Stimulated activated memory B cell treated with anti-CD40 and anti-IgM and Interleukin-4, amounts not matched to agents 10 μg/mL and 1 μg/mL and 100 μg/mL, for 72 hours (primary cell): ENCODE results near the gene PATJ.
"Not testable (repeated sequence)": the region's sequence is repeated elsewhere in the genome, so short reads cannot be mapped to it uniquely, and the experiment has no call there.

Experiments
- ATAC-seq: fragments of 150-1000 bp; cut with Tn5 transposase; 2 replicates; pipeline ENCODE4 v1.10.0; 2021
- H3K27ac Mint-ChIP-seq: one replicate; pipeline ENCODE4 v1.8.0; 2022; ENCODE audit warnings: mild to moderate bottlenecking, mixed read lengths
- H3K27me3 Mint-ChIP-seq: one replicate; pipeline ENCODE4 v1.8.0; 2022; ENCODE audit warnings: mixed read lengths
- H3K36me3 Mint-ChIP-seq: one replicate; pipeline ENCODE4 v1.8.0; 2022; ENCODE audit warnings: mixed read lengths
- H3K4me1 Mint-ChIP-seq: one replicate; pipeline ENCODE4 v1.8.0; 2022; ENCODE audit warnings: mixed read lengths
- H3K4me3 Mint-ChIP-seq: one replicate; pipeline ENCODE4 v1.8.0; 2022; ENCODE audit warnings: mild to moderate bottlenecking, moderate library complexity, mixed read lengths
- H3K9me3 Mint-ChIP-seq: one replicate; pipeline ENCODE4 v1.8.0; 2022; ENCODE audit warnings: mixed read lengths

PATJ gene

DNA sequence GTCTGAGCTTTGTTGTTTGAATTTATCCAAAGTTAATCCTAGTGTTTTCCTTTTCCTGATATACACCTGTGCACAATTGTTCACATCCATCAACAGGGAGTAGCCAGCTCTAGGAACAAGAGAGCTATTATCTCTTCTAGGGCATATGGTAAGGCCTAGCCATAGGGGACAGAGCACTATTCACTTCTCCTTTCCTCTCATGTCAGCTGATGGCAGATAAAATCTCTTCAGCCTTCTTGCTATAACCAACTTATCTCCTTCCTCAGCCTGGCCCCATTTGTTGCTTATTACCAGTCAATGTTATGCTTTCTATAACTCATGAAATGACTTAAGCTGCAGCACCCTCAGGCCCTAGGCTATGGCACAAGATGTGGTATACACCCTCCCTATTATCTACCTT lies 38.9 kb downstream of the PATJ start:
- ATAC-seq, result no peak
- Mint-ChIP-seq H3K36me3 (peaks cover 20% of the 10 kb centered on the region), H3K27ac (no peak overlapping the region), H3K27me3 (no peaks in the 10 kb centered on the region), H3K9me3 (no peaks in the 10 kb centered on the region), H3K4me1 (no peaks in the 10 kb centered on the region), H3K4me3 (no peak overlapping the region)

DNA sequence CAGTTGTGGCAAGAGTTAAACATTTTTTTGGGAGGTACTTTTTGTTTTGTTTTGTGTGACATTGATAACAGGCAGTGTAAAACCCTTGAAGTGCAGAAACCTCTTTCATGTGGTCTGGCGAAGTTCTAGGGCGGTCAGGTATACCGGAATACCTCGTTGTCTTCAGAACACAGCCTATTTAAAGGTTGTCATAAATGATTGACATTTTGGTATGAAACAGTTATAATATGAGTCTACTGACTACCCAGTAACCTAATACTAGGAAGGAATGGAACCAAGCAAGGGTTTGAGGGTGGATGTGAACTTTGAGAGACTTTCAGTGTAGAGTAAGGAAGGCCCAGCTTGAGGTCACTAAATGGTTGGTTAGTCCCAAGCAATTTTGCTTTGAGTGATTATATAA lies 40.5 kb downstream of the PATJ start:
- H3K27me3 Mint-ChIP-seq, result no peaks in the 10 kb centered on the region
- H3K4me3 Mint-ChIP-seq, result no peak overlapping the region
- no peaks in the 10 kb centered on the region for H3K9me3 Mint-ChIP-seq
- ATAC-seq, result no peak
- H3K36me3 Mint-ChIP-seq, result peaks cover 33% of the 10 kb centered on the region
- no peaks in the 10 kb centered on the region for H3K4me1 Mint-ChIP-seq
- H3K27ac Mint-ChIP-seq, result no peak overlapping the region

DNA sequence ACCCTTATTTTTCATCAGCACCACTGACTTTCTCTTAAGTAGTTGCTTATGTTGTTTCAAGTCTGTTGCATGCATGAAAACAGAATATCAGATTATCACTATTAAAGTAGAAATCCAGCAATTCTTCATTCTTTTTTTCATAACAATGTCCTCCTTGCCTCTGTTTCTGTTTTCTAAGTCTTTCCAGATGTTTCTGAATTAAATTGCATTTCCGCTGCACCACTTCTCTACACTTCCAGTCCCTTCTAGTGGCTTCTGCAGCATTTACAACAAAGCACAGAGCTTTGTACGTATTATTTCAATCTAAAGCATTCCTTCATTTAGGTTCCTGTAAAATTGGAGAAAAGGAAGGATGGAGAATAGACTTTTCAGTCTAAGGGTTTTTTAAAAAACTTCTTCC lies 42.4 kb downstream of the PATJ start:
- Mint-ChIP-seq H3K4me1 (no peaks in the 10 kb centered on the region), H3K27ac (no peak overlapping the region), H3K4me3 (no peak overlapping the region)

DNA sequence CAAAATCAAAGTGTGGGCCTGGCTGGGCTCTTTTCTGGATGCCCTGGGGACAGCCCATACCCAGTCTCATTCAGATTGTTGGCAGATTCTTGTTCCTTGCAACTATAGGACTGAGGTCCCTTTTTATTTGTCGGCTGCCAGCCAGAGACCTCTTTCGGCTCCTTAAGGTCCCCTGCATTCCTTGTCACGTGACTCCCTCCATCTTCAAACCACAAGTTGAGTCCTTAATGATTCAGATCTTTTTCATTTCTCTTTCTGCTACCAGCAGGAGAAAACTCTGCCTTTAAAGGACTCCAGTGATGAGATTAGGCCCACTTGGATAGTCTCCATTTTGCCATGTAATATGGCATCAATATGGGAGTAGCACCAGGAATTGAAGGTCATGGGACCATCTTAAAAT lies 48.6 kb downstream of the PATJ start:
- no peaks in the 10 kb centered on the region for H3K9me3 Mint-ChIP-seq
- H3K27me3 Mint-ChIP-seq, result no peaks in the 10 kb centered on the region
- peaks cover 46% of the 10 kb centered on the region for H3K36me3 Mint-ChIP-seq
- no peak for ATAC-seq
- no peak overlapping the region for H3K4me3 Mint-ChIP-seq
- no peak overlapping the region for H3K27ac Mint-ChIP-seq
- H3K4me1 Mint-ChIP-seq, result no peaks in the 10 kb centered on the region

More for the DNA sequence above, 42.4 kb downstream of the PATJ start:
- H3K36me3 Mint-ChIP-seq, result peaks cover 38% of the 10 kb centered on the region
- H3K27me3 Mint-ChIP-seq, result no peaks in the 10 kb centered on the region
- ATAC-seq, result no peak
- H3K9me3 Mint-ChIP-seq, result no peaks in the 10 kb centered on the region

DNA sequence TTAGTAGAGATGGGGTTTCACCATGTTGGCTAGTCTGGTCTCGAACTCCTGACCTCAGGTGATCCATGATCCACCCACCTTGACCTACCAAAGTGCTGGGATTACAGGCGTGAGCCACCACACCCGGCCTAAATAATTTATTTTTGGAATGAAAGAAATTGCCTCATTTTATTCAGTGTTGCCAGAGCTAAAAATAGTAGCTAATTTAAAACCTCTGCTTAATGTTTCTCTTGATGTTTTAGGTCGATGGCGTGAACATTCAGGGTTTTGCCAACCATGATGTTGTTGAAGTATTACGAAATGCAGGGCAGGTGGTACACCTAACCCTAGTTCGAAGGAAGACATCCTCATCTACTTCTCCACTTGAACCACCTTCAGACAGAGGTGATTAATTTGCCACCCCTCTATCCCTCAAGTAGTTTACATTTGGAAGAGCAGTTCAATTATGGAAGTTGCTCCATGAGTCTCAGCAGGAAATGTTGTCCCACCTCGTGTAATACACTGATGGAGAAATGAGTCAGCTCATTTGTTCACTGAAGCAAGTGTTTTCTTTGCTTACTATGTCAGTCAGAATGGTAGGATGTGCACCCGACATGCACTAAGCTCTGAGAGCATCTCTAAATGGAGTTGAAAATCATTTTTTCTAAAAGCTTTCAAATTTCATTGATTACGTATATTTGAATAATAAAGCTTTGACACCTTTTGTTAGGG lies 54.9 kb downstream of the PATJ start:
- no peaks in the 10 kb centered on the region for H3K27me3 Mint-ChIP-seq
- H3K36me3 Mint-ChIP-seq, result peaks cover 68% of the 10 kb centered on the region
- H3K4me3 Mint-ChIP-seq, result no peak overlapping the region
- no peaks in the 10 kb centered on the region for H3K9me3 Mint-ChIP-seq
- no peak for ATAC-seq
- H3K27ac Mint-ChIP-seq, result no peak overlapping the region
- H3K4me1 Mint-ChIP-seq, result peaks cover 5% of the 10 kb centered on the region

DNA sequence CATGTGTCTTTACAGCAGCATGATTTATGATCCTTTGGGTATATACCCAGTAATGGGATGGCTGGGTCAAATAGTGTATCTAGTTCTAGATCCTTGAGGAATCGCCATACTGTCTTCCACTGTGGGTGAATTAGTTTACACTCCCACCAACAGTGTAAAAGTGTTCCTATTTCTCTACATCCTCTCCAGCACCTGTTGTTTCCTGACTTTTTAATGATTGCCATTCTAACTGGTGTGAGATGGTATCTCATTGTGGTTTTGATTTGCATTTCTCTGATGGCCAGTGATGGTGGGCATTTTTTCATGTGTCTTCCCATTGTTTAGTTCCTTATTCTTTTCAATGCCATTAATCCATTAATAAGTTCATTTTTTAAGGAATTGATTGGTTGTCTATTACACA lies 58.8 kb downstream of the PATJ start:
- not testable (repeated sequence) for H3K27ac Mint-ChIP-seq, H3K4me1 Mint-ChIP-seq, H3K27me3 Mint-ChIP-seq, H3K9me3 Mint-ChIP-seq, H3K4me3 Mint-ChIP-seq, ATAC-seq
- H3K36me3 Mint-ChIP-seq, result peaks cover 54% of the 10 kb centered on the region

DNA sequence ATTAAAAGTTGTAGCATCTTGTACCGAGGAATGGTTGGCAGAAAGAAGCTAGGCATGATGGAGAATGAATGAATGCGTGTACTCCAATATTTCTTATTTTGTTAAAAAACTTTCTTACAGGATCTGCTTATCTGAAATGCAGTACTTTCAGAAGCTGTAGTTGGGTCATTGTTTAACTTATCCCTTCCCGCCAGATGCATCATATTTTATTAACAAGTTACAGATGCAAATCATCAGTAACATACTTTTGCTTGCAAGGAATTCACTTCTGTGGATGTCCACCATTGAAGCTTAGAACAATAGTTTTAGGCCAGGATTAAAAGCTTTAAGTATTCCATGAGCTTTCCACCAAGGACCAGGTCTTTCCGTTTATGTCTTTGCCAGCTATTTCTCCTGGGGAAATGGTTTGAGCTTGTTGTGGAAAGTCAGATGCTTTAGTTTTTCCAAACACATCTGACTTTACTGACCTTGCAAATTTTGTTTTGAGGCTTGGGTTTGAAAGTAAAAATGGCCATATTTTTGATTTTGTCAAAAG lies 65.4 kb downstream of the PATJ start:
- Mint-ChIP-seq H3K36me3 (peaks cover 22% of the 10 kb centered on the region), H3K4me3 (no peak overlapping the region), H3K27me3 (no peaks in the 10 kb centered on the region), H3K27ac (no peak overlapping the region), H3K4me1 (no peaks in the 10 kb centered on the region), H3K9me3 (no peaks in the 10 kb centered on the region)
- no peak for ATAC-seq

DNA sequence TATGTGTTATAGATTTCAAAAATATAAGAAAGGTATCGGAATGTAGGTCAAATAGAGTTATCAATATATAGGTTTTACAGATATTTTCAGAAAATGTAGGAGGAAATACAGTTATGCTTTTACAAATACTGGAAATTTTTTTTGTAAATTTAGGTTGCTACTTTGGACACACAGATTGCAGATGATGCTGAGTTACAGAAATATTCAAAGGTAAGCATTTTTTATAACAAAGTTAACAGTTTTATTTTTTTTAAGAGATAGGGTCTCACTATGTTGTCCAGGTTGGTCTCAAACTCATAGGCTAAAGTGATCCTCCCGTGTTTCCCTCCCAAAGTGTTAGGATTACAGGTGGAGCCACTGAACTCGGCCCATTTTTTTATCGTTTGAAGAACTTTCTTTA lies 66.0 kb downstream of the PATJ start:
- no peaks in the 10 kb centered on the region for H3K27me3 Mint-ChIP-seq
- no peak overlapping the region for H3K27ac Mint-ChIP-seq
- H3K9me3 Mint-ChIP-seq, result no peaks in the 10 kb centered on the region
- no peaks in the 10 kb centered on the region for H3K4me1 Mint-ChIP-seq
- peaks cover 25% of the 10 kb centered on the region for H3K36me3 Mint-ChIP-seq
- ATAC-seq, result no peak
- no peak overlapping the region for H3K4me3 Mint-ChIP-seq

DNA sequence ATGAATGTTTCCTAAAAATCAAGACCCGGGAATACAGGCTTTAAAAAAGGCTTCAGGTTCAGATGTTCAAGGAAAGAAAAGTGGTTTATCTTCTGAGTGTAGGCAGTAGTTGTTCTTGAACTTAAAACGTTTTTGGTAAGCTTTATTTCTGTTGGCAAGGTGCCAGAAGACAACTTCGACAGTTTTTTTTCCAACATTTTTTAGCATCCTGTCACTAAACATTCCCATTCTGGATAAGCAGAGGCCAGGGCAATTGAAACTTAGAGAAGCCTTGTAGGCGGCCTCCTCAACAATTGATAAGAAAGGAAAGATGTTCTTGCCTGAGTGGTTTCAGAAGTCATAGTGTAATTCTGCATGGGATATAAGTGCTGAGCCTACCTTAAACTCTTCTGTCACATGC lies 66.7 kb downstream of the PATJ start:
- no peak overlapping the region for H3K27ac Mint-ChIP-seq
- no peaks in the 10 kb centered on the region for H3K9me3 Mint-ChIP-seq
- no peaks in the 10 kb centered on the region for H3K4me1 Mint-ChIP-seq
- no peak overlapping the region for H3K4me3 Mint-ChIP-seq
- no peak for ATAC-seq
- peaks cover 29% of the 10 kb centered on the region for H3K36me3 Mint-ChIP-seq
- no peaks in the 10 kb centered on the region for H3K27me3 Mint-ChIP-seq

DNA sequence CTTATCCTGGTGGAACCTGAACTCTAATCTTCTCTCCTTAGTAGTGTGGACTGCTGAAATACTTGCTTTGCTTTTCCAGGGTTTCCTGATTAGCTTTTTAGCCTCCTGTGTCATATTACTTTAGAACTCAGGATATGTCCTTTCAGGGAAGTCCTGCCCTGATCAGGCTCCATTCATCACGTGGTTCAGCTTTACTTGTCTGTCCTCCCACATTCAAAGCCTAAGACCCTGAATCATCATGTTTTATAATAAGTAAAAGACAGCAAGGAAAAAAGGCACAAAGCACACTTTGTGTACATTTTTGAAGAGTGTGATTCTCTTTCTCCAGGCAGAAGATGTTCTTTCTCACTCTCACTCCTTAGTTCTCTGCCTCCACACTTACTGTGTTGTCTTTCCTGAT lies 70.6 kb downstream of the PATJ start:
- Mint-ChIP-seq H3K4me1 (no peaks in the 10 kb centered on the region), H3K36me3 (peaks cover 31% of the 10 kb centered on the region), H3K27me3 (no peaks in the 10 kb centered on the region), H3K9me3 (no peaks in the 10 kb centered on the region), H3K27ac (no peak overlapping the region), H3K4me3 (no peak overlapping the region)
- ATAC-seq, result no peak

DNA sequence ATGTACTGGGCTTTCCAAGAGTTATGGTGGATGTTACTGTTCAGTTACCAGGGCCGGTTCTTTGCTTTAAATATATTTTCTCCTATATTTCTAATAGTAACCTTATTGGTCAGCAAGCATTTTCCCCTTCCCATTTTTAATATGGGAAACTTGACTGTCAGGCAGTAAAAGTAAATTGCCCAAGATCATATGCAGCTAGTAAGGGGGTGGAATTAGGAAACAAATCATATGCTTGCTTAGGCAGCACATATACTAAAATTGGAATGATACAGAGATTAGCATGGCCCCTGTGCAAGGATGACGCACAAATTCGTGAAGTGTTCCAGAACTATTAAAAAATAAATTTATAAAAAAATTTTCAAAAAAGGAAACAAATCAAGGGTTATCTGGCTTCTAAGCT lies 73.9 kb downstream of the PATJ start:
- Mint-ChIP-seq H3K4me3 (no peak overlapping the region), H3K9me3 (no peaks in the 10 kb centered on the region), H3K27ac (no peak overlapping the region), H3K4me1 (no peaks in the 10 kb centered on the region), H3K27me3 (no peaks in the 10 kb centered on the region), H3K36me3 (peaks cover 50% of the 10 kb centered on the region)
- ATAC-seq, result no peak

DNA sequence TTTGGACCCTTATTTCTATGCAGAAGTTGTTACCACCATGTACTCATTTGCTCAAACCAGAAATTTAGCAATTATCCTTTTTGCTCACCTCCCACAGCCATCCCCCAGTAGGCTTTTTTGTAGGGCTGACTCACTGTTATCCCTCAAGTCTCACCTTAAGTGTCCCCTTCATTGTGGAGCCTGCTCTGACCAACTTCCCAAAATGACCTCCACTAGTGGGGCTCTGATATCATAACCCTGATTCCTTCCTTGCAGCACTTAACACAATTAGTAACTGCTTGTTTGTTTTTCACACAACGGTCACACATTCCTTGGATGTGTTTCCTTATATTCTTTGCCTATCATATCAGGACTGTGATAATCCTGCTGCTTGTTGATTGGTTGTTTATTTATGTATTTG lies 76.7 kb downstream of the PATJ start:
- Mint-ChIP-seq H3K4me3 (no peak overlapping the region), H3K9me3 (no peaks in the 10 kb centered on the region), H3K27me3 (no peaks in the 10 kb centered on the region), H3K36me3 (peaks cover 64% of the 10 kb centered on the region), H3K27ac (no peak overlapping the region), H3K4me1 (no peaks in the 10 kb centered on the region)
- ATAC-seq, result no peak

DNA sequence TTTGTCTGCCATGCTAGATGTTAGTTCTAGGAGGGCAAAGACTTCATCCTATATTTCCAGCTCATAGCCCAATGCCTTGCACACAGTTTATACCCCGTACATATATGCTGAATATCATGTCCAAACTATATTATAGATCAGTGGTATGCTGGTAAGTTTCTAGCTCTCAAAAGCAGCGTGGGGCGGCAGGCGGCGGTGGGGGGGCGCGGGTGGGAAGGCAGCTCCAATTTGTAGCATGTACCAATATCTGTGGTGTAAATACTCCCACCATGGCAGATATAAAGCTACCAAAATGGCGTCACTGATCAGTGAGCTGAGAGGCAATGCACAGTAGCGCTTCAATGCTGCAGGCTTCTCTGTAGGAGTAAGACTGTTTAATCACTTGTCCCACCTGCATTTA lies 77.1 kb downstream of the PATJ start:
- H3K4me3 Mint-ChIP-seq, result no peak overlapping the region
- H3K27me3 Mint-ChIP-seq, result no peaks in the 10 kb centered on the region
- no peak overlapping the region for H3K27ac Mint-ChIP-seq
- no peaks in the 10 kb centered on the region for H3K9me3 Mint-ChIP-seq
- peaks cover 69% of the 10 kb centered on the region for H3K36me3 Mint-ChIP-seq
- no peaks in the 10 kb centered on the region for H3K4me1 Mint-ChIP-seq
- no peak for ATAC-seq

DNA sequence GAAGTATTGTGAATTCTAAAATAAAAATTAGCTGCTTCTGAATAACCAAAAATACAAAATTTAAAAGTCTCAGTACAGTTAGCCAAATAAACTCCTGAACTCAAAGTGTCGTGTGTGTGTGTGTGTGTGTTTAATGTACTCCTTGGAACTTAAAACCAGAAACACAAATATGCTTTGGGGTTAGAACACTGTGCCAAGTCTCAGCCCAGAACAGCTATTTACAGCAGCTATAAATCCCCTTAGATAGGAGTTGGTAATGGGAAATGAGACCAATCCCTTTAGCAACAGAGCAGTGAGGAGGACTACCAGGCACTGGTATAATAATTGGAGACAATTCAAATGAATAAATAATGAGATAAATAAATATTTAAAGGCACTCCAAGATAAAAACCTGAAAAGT lies 83.1 kb downstream of the PATJ start:
- no peaks in the 10 kb centered on the region for H3K27me3 Mint-ChIP-seq
- H3K4me3 Mint-ChIP-seq, result no peak overlapping the region
- no peaks in the 10 kb centered on the region for H3K4me1 Mint-ChIP-seq
- no peak for ATAC-seq
- H3K9me3 Mint-ChIP-seq, result no peaks in the 10 kb centered on the region
- peaks cover 81% of the 10 kb centered on the region for H3K36me3 Mint-ChIP-seq
- H3K27ac Mint-ChIP-seq, result no peak overlapping the region

DNA sequence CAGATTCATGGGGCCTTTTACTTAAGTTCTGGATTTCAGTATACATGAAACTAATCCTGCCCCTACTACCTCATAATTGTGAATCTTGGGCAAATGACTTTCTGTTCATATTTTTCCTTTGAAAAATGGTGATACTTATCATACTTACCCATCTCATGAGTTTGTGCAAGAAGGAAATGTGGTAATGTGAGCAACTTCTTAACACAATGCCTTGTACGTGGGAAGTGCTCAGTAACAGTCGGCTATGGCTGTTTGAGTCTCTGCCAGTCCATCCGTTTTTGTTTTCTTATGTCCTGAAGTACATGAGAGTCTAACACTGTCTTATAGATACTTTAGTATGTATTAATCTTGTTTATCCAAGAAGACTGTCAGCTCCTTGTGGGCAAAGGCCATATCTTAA lies 86.5 kb downstream of the PATJ start:
- H3K27ac Mint-ChIP-seq, result no peak overlapping the region
- ATAC-seq, result no peak
- peaks cover 66% of the 10 kb centered on the region for H3K36me3 Mint-ChIP-seq
- no peaks in the 10 kb centered on the region for H3K27me3 Mint-ChIP-seq
- H3K4me3 Mint-ChIP-seq, result no peak overlapping the region
- H3K9me3 Mint-ChIP-seq, result no peaks in the 10 kb centered on the region
- no peaks in the 10 kb centered on the region for H3K4me1 Mint-ChIP-seq

DNA sequence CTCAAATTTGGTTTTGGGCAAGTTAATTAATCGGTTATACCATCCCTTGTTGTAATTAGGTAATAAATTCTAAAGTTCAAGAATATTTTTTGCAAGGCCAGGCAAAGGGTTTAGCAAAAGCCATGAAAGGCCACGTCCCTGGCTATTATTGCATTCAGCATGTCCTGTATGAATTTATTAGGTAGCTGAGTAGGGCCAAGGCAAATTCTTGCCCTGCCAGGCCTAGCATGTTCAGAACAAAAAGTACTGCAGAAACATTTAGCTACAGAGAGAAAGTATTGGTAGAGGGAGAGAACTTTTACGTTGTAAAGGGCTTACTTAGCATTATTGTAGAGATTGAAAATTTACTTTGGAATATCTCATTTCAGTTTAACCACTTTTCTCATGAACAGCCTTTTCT lies 94.4 kb downstream of the PATJ start:
- ATAC-seq, result no peak
- Mint-ChIP-seq H3K27ac (no peak overlapping the region), H3K36me3 (peaks cover 24% of the 10 kb centered on the region), H3K9me3 (no peaks in the 10 kb centered on the region), H3K27me3 (no peaks in the 10 kb centered on the region), H3K4me1 (no peaks in the 10 kb centered on the region), H3K4me3 (no peak overlapping the region)

DNA sequence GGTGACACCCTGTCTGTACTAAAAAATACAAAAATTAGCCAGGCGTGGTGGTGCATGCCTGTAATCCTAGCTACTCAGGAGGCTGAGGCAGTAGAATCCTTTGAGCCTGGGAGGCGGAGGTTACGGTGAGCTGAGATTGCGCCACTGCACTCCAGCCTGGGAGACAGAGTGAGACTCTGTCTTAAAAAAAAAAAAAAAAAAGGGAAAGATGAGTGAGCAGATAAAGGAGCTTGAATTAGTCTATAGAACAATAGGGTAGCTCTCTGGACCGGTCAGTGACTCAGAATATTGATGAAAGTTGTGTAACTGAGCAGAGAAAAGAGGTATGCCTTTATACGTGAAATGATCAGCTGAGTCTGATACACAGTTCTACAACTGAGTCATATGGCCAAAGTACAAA lies 95.3 kb downstream of the PATJ start:
- not testable (repeated sequence) for H3K27ac Mint-ChIP-seq, H3K9me3 Mint-ChIP-seq, H3K4me1 Mint-ChIP-seq, H3K27me3 Mint-ChIP-seq, H3K4me3 Mint-ChIP-seq, ATAC-seq
- peaks cover 23% of the 10 kb centered on the region for H3K36me3 Mint-ChIP-seq
